ENCODE measurements around the gene RUNX3. TPM values are rescaled to one million over a fixed set of nuclear protein-coding genes. Genes with fewer than 3 reads are reported as not detected.

The RUNX3 gene
- total RNA-seq, 1 donor from 2014 or later, result 0.51 TPM

DNA sequence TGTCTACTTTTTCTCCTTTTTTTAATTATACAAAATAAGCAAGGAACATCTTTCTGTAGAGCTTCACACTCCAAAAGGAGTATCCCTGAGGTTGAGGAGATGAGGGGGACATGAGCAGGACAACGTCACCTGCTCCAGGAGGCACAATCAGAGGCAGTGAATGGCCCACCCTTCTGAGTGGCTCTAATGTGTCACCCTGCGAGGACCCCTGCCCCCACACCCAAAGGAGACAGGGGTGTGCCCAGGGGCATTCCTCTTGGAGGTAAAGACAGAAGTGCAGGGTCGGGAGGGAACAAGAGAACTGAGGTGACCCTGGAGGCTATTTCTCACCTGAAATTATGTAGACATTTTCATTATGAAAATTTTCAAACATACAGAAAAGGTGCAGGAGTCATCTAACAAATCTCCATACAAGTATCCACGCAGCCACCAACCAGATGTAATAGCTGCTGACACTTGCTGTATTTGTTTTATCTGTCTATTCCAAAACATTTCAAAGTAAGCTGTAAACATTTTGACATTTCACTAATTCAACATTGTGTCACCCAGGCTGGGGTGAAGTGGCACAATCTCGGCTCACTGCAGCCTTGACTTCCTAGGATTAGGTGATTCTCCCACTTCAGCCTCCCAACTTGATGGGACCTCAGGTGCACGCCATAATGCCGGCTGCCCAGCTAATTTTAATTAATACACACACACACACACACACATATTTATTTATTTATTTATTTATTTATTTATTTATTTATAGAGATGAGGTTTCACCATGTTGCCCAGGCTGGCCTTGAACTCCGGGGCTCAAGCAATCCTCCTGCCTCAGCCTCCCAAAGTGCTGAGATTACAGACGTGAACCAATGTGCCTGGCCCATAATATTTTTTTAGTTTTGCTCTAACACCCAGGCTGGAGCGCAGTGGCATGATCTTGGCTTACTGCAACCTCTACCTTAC is 70.7 kb downstream of the RUNX3 start:
- no peak for DNase-seq (ENCODE audit: low spot score)
- intact Hi-C loops (cut with DNase I), result no loop called here

DNA sequence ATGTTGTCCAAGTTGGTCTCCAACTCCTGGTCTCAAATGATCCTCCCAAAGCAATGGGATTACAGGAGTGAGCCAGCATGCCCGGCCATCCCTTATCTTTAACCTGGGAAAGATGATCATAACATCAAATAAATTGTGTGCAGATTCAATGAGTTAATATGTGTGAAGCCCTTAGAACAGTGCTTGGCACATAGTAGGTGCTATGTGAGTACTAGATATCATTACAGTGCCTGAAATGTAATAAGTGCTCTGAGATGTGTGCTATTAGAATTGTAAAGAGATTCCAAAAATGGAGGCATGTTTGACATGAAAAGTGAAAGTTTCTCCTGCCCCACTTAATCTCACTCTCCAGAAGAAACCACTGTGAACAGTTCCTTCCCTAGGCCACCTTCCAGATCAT is 71.8 kb downstream of the RUNX3 start:
- no peak for DNase-seq (ENCODE audit: low spot score)
- intact Hi-C loops (cut with DNase I), result no loop called here

DNA sequence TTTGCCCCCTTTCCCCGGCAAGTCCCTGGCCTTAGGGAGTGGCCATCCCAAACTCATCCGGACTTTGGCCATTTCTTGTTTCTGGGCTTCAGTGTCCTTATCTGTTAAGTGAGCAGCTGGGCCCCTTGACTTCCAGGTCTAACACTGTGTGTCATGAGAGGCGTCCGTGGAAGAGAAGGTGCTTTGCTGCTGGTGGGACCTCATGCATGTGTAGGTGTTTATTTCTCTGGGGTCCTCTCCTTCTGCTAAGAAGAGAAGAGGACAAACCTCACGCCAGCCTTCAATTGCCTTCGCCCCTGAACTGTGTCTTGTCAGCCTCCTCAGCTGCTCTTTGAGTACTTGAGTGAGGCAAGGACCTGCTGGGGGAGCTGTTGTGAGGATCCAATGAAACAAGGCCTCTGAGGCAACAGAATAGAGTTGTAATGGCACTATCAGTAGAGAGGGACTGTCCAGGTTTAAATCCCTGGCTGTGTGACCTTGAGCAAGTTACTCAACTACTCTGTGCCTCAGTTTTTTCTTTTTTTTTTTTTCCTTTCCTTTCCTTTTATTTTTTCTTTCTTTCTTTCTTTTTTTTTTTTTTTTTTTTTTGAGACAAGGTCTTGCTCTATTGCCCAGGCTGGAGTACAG is 72.5 kb downstream of the RUNX3 start:
- intact Hi-C loops (cut with DNase I), result no loop called here
- no peak for DNase-seq (ENCODE audit: low spot score)

DNA sequence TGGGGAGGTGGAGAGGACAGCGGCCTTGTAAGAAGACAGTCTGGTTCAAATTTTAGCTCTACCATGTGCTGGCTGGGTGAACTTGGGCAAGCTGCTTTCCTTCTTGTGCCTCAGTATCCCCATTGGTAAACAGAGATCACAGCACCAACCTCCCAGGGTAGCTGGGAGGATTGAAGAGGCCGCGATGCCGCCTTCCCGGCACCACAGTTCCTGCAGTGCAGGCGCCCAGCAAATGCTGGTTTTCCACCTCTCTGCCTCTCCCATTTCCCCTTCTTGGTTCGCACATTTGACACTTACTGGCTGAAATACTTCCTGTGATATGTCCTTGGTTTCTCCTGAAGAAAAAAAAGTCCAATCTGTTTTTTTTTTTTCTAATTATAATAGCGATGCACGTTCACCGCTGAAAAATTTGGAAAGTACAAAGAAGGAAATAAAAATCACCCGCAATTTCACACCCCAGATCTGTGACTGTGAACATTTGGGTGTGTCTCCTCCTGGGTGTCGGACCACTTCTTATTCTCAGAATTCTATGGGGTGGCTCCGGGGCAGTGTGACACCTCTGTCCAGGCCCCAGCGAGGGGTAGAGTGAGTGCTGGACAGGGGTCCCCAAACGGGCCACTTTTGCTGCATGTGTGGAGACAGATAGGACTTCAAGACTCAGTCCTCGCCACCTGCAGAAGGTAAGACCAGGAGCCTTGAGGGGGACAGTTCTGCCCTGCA is 73.1 kb downstream of the RUNX3 start:
- no peak for DNase-seq (ENCODE audit: low spot score)
- intact Hi-C loops (cut with DNase I), result no loop called here

DNA sequence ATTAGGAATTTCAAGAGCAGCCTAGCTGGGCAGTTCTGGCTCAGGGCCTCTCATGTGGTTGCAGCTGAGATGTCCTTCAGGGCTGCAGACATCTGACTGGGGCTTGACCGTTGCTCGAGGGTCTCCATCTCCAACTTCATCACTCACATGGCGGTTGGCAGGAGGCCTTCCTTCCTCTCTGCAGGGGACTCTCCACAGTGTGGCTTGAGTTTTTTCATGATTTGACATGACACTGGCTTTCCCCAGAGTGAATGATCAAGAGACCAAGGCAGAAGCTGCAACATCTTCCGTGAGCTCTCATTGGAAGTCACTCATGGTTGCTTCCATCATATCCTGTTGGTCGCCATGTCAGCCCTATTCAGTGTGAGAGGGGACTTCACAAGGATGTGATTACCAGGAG is 74.6 kb downstream of the RUNX3 start:
- DNase-seq (ENCODE audit: low spot score), result no peak
- intact Hi-C loops (cut with DNase I), result no loop called here

DNA sequence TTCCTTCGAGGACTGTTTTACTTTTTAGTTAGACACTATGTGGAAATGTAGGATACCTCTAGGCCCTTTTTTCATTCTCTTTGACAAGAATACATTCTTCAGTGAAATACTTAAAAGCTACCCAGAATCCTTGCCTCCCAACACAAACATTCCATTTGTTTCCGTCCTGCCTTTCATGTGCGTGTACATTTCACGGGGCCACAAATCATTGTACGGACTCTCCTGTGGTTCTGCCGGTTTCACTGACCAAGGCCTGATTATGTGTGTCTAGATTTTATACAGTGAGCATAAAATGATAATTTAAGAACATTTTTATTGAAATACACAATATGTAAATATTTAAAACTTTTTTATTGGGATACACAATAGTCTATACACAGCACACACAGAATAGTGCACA is 76.4 kb downstream of the RUNX3 start:
- intact Hi-C loops (cut with DNase I), result no loop called here

DNA sequence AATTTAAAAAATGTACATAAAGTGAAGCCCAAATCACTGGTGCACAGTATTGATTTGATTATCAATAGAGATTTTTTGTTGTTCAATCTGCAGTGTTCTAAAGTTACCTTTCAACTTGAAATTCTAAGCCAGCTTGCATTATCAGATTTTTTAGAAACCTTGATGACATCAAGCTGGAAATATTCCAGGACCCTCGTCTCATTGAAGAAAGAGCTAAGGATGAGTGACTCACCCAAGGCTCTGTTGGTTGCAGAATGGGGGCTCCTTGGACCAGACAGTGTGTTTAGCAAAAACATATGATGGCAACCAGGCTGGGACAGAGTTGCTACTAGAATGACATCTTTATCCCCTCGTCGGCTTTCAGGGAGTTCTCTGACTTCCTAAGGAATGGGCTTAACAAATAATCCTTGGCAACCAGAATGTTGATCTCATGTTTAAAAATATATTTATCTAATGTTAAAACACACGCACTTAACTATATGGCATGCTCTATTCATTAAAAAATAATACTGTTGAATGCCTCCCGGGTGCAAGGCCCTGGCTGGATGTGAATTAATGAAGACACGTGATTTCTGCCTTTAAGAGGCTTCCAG is 79.7 kb downstream of the RUNX3 start:
- no peak for DNase-seq (ENCODE audit: low spot score)
- intact Hi-C loops (cut with DNase I), result no loop called here

More for the DNA sequence above, 76.4 kb downstream of the RUNX3 start:
- DNase-seq (ENCODE audit: low spot score), result no peak

DNA sequence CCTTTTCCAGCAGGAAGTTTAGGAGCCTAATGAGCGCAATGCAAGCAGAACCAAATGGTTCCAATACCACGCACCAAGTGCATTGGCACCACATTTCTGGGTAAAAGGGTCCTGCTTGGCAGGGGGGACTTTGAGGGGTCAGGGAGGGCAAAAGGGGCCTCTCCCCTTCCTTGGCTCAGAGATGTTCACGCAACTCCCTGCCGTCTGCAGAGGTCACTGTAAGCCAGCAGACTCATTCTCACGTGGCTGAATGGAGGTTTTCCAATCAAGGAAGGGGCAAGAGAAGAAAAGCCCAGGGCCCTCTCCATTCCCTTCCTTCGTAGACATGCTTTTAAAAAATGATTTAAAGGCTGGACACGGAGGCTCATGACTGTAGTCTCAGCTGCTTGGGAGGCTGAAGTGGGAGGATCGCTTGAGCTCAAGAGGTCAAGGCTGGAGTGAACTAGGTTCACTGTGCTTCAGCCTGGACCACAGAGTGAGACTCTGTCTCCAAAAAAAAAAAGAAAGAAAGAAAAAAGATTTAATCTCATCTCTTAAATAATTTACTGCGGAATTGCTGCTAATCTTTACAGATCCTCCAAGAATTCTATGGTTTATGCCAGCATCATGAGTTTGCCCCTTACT is 80.3 kb downstream of the RUNX3 start:
- intact Hi-C loops (cut with DNase I), result loop anchor here (2.0 to 5.0 kb wide), 3 partner anchors 188 to 355 kb away; no protein-coding TSS in a partner anchor
- DNase-seq (ENCODE audit: low spot score), result no peak

Small RNAs within 50 kb of the gene (microRNA-seq; reads per million reads assigned to microRNA genes)
- not detected for gene MIR6731

Other genes with a start within 250 kb of the RUNX3 start
- gene CLIC4, start 184.8 kb downstream of the RUNX3 start, total RNA-seq, result 316 TPM

All from cardiac septum (tissue), 1 donor.